GM18507 (cell line): Measurements from ENCODE around the gene TRPV6.

Source experiments
- DNase-seq: peaks from one replicate; pipeline ENCODE4 v3.0.0; 2011; ENCODE audit warnings: low read depth; ENCODE audit not compliant: insufficient read length; ENCODE audit errors: extremely low spot score
- FAIRE-seq: peaks from 2 replicates; lab custom pipeline; 2011; peaks lifted over from hg19 to GRCh38; lab: Jason Lieb, UNC

Gene TRPV6

GRCh38 chr7:142857625-142858024 lies 27.9 kb downstream of the TRPV6 start:
- DNase-seq, result no peak
- FAIRE-seq, result no peak

GRCh38 chr7:142856565-142857245 lies 28.8 kb downstream of the TRPV6 start:
- DNase-seq (no peak), FAIRE-seq (no peak)

- DNase-seq, result no peak
- no peak for FAIRE-seq
These were observed 29.6 kb downstream of the TRPV6 start for GRCh38 chr7:142855756-142856564.

GRCh38 chr7:142855114-142855743 lies 30.3 kb downstream of the TRPV6 start:
- FAIRE-seq (no peak), DNase-seq (no peak)

- DNase-seq (peak; percentile 44), FAIRE-seq (no peak)
These were observed 31.0 kb downstream of the TRPV6 start, which contains the start of gene EPHB6 for GRCh38 chr7:142854372-142855113. Gene EPHB6, plus strand, starts transcription at chr7:142855076. Its CDS starts 8,152 bp downstream, at chr7:142863228.

GRCh38 chr7:142853739-142854371 lies 31.7 kb downstream of the TRPV6 start:
- FAIRE-seq, result peak; percentile 73

GRCh38 chr7:142851919-142852318 lies 33.6 kb downstream of the TRPV6 start:
- FAIRE-seq, result no peak
- no peak for DNase-seq

More at GRCh38 chr7:142853739-142854371, 31.7 kb downstream of the TRPV6 start:
- peak; percentile 69 for DNase-seq

- DNase-seq (no peak), FAIRE-seq (no peak)
These were observed 34.3 kb downstream of the TRPV6 start for GRCh38 chr7:142851269-142851668.

- DNase-seq (no peak), FAIRE-seq (no peak)
These were observed 38.2 kb downstream of the TRPV6 start for GRCh38 chr7:142847353-142847752.

GRCh38 chr7:142842251-142842766 lies 43.2 kb downstream of the TRPV6 start:
- FAIRE-seq (no peak), DNase-seq (no peak)

- FAIRE-seq, result no peak
- no peak for DNase-seq
These were observed 46.9 kb downstream of the TRPV6 start for GRCh38 chr7:142838461-142839213.

- DNase-seq (no peak), FAIRE-seq (no peak)
These were observed 49.1 kb downstream of the TRPV6 start for GRCh38 chr7:142836426-142836825.

GRCh38 chr7:142835487-142835886 lies 50.1 kb downstream of the TRPV6 start:
- DNase-seq (no peak), FAIRE-seq (no peak)

GRCh38 chr7:142833174-142834048 lies 52.1 kb downstream of the TRPV6 start:
- DNase-seq, result no peak
- no peak for FAIRE-seq

GRCh38 chr7:142832417-142832816 lies 53.1 kb downstream of the TRPV6 start:
- FAIRE-seq (no peak), DNase-seq (no peak)

GRCh38 chr7:142827951-142828500 lies 57.5 kb downstream of the TRPV6 start:
- no peak for FAIRE-seq
- no peak for DNase-seq

- FAIRE-seq (no peak), DNase-seq (no peak)
These were observed 62.8 kb downstream of the TRPV6 start for GRCh38 chr7:142822714-142823113.
